ENCODE data around the gene SNTG2.

- TF ChIP-seq CTCF (IDR thresholded peaks at IDR 0.05) (no peak), POLR2A (IDR thresholded peaks at IDR 0.05) (no peak)
These were observed 304.2 kb downstream of the SNTG2 start for GRCh38 chr2:1254662-1255343.
